Activated effector memory CD4-positive, alpha-beta T cell treated with Interleukin-2 at 50 U/mL for 16 hours (primary cell): Measurements from ENCODE around the gene KRT15.

ENCODE experiments used
- DNase-seq: peaks from one replicate; pipeline ENCODE4 v3.0.0-alpha.2; 2020

Gene KRT15

GRCh38 chr17:41478237-41478636 is 40.5 kb downstream of the KRT15 start:
- DNase-seq: no peak

- no peak for DNase-seq
Measured at GRCh38 chr17:41476866-41477815, 41.5 kb downstream of the KRT15 start.

- DNase-seq: no peak
Measured at GRCh38 chr17:41475421-41475820, 43.3 kb downstream of the KRT15 start.

DNA sequence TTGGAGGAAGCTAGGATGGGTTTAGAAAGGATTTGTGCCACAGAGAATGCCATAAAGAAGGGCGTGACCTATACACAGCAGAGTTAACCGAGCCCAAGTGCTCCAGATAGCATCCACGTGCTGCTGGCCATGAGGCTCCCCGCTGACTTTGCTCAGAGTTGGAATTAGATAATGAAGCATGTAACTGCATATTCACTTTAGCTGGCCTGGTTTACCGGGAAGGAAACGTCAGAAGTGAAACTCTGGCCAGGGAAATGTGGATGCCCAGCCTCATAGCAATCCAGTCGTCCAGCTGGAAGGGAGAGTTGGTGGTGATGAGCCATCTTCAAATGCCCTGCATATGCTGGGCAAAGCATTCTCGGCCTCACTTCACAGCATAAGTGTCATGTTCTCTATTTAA is 43.8 kb downstream of the KRT15 start:
- DNase-seq: no peak

DNA sequence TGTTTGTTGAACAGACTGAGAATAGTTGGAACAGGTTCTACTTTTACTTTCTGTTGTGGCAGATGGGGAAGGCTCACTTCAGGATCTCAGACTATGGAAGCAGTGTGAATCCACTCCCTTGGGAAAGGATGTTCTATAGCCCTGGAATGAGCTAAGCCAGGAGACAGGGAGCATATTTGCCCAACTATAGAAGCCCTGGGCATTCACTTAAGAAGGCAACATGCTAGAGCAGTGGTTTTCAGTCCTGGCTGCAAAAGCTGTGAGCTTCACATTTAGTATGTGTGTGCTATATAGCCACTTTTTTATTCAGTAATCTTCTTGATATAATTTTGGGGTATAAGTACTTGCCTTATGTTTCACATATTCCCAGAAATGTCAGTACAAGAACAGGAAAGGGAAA is 50.3 kb downstream of the KRT15 start:
- DNase-seq: no peak

- no peak for DNase-seq
Measured at GRCh38 chr17:41467561-41467960, 51.1 kb downstream of the KRT15 start.

- DNase-seq: no peak
Measured at GRCh38 chr17:41466988-41467387, 51.7 kb downstream of the KRT15 start, which contains the start of gene KRT32. TSS of gene KRT32 (minus strand) at chr17:41467386. CDS start at chr17:41467325, 61 bp downstream.

DNA sequence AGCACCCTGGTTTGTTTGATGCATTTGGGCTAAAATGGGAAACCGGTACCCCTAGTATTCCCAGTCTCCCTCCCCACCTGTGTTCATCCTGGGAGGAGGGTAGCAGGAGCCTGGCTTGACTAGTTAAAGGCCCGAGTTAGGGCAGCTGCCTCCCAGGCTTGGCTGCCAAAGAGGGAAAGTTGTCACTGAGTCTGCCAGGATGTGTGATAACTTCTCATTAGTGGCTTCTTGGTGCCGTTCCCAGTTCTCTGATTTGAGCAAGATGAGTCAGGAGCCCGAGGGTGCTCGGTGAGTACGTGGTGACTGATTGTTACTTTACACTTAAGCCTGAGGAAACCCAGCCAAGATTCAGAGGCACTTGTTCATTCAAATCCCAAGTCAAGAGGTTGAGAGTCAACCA is 54.0 kb downstream of the KRT15 start:
- no peak for DNase-seq

- DNase-seq: no peak
Measured at GRCh38 chr17:41464173-41464572, 54.5 kb downstream of the KRT15 start.

GRCh38 chr17:41463746-41464145 is 54.9 kb downstream of the KRT15 start:
- no peak for DNase-seq
